Measurements from ENCODE around the gene PPP2R5A.
A peak's percentile ranks its signal among the peaks of the same experiment; 100 is the strongest.
"Not testable (repeated sequence)": the region's sequence is repeated elsewhere in the genome, so short reads cannot be mapped to it uniquely, and the experiment has no call there.

PPP2R5A gene

GRCh38 chr1:212315184-212315583, 30.0 kb downstream of the PPP2R5A start:
- DNase-seq (ENCODE audit: low spot score) = no peak
- in situ Hi-C loops (cut with MboI; ENCODE audit: low pct_unique_long_range_greater_than_20kb, low sequenced_read_pairs, unreplicated experiment) = no loop called here
- TF ChIP-seq CTCF (IDR thresholded peaks at IDR 0.05; ENCODE audit: extremely low read depth, insufficient read depth, missing control alignments) = no peak

- TF ChIP-seq CTCF (IDR thresholded peaks at IDR 0.05; ENCODE audit: extremely low read depth, insufficient read depth, missing control alignments) = peak; percentile 34
- no peak for DNase-seq (ENCODE audit: low spot score)
- in situ Hi-C loops (cut with MboI; ENCODE audit: low pct_unique_long_range_greater_than_20kb, low sequenced_read_pairs, unreplicated experiment) = no loop called here
These were observed 30.7 kb downstream of the PPP2R5A start for GRCh38 chr1:212315907-212316306.

- no peak for TF ChIP-seq CTCF (IDR thresholded peaks at IDR 0.05; ENCODE audit: extremely low read depth, insufficient read depth, missing control alignments)
- DNase-seq (ENCODE audit: low spot score) = no peak
- in situ Hi-C loops (cut with MboI; ENCODE audit: low pct_unique_long_range_greater_than_20kb, low sequenced_read_pairs, unreplicated experiment) = no loop called here
These were observed 32.7 kb downstream of the PPP2R5A start for GRCh38 chr1:212317916-212318315.

DNA sequence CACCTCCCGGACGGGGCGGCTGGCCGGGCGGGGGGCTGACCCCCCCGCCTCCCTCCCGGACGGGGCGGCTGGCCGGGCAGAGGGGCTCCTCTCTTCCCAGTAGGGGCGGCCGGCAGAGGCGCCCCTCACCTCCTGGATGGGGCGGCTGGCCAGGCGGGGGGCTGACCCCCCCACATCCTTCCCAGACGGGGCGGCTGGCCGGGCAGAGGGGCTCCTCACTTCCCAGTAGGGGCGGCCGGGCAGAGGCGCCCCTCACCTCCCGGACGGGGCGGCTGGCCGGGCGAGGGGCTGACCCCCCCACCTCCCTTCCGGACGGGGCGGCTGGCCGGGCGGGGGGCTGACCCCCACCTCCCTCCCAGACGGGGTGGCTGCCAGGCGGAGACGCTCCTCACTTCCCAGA, 35.8 kb downstream of the PPP2R5A start:
- in situ Hi-C loops (cut with MboI; ENCODE audit: low pct_unique_long_range_greater_than_20kb, low sequenced_read_pairs, unreplicated experiment); DNase-seq (ENCODE audit: low spot score): not testable (repeated sequence)

DNA sequence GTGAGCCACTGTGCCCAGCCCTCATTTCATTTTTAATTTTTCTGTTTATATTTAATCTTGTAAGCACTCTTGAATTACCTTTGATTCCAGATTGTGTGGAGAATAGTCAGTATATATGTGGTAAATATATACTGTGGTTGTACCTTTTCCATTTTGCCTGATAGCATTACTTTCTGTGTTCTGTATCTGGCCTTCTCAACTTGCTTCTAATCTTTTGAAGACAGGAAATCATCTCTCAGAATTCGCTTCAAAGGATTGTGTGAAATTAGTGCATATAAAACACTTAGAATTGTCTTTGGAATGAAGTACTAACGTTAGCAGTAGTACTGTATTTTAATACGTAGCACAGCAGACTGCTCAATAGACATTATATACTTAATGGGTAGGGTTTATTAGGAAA, 37.9 kb downstream of the PPP2R5A start:
- in situ Hi-C loops (cut with MboI; ENCODE audit: low pct_unique_long_range_greater_than_20kb, low sequenced_read_pairs, unreplicated experiment) = no loop called here

DNA sequence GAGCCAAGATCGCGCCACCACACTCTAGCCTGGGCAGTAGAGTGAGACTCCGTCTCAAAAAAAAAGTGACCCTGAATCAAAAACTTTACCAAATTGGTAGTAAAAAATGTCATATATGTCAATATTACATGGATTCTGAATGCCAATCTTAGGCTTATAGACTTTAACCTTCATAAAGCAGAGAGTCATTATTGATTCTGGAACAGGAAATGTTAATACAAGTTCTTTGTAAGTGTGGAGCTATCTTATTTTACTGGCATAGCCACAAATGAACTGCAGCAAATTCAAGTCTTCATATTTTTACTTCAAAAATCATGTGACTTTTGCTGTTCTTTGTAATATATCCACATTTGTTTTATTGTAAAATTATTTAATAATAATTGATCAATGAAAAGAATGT, 41.3 kb downstream of the PPP2R5A start:
- in situ Hi-C loops (cut with MboI; ENCODE audit: low pct_unique_long_range_greater_than_20kb, low sequenced_read_pairs, unreplicated experiment) = no loop called here
- TF ChIP-seq CTCF (IDR thresholded peaks at IDR 0.05; ENCODE audit: extremely low read depth, insufficient read depth, missing control alignments) = no peak
- no peak for DNase-seq (ENCODE audit: low spot score)

More for the DNA sequence above, 37.9 kb downstream of the PPP2R5A start:
- no peak for TF ChIP-seq CTCF (IDR thresholded peaks at IDR 0.05; ENCODE audit: extremely low read depth, insufficient read depth, missing control alignments)
- DNase-seq (ENCODE audit: low spot score) = no peak

DNA sequence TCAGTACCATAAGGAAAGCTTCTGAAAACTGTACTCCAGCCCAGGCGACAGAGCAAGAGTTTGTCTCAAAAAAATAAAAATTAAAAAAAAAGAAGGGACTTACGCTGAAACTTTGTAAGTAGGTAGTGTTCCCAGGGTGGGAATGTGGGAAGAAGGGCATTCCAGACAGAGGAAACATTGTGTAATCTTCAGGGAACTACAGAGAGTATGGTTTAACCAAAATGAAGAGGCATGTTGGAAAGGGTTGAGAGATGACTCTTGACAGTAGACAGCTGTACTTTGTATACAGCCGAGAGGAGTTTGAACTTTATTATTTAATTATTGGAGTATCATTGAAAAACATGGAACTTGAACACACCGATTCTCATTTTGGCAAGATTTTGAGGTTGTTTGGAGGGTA, 43.0 kb downstream of the PPP2R5A start:
- no peak for TF ChIP-seq CTCF (IDR thresholded peaks at IDR 0.05; ENCODE audit: extremely low read depth, insufficient read depth, missing control alignments)
- no peak for DNase-seq (ENCODE audit: low spot score)
- in situ Hi-C loops (cut with MboI; ENCODE audit: low pct_unique_long_range_greater_than_20kb, low sequenced_read_pairs, unreplicated experiment) = no loop called here
